Measurements from ENCODE around the gene RAD1.
A peak's percentile ranks its signal among the peaks of the same experiment; 100 is the strongest.

Gene RAD1

GRCh38 chr5:34916518-34916917 lies 1.2 kb upstream of the RAD1 start:
- no peak for DNase-seq (ENCODE audit: low read depth in 2 of 2)

DNA sequence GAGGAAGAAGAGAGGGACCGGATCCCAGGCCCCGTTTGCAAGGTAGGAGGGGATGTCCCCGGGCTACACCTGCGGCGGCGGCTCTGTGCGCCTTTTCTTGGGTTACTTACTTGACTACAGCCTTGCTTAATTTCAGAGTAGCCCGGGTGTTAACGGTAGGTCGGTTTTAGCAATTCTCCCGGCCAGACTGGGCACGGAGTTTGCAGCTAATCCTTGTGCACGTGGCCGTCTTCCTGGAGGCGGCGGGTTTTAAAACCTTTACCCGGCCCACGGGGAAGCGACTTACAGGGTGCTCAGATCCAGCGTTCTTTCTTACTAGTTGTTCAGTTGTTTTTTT lies 520 bp upstream of the RAD1 start:
- no peak for DNase-seq (ENCODE audit: low read depth in 2 of 2)

DNA sequence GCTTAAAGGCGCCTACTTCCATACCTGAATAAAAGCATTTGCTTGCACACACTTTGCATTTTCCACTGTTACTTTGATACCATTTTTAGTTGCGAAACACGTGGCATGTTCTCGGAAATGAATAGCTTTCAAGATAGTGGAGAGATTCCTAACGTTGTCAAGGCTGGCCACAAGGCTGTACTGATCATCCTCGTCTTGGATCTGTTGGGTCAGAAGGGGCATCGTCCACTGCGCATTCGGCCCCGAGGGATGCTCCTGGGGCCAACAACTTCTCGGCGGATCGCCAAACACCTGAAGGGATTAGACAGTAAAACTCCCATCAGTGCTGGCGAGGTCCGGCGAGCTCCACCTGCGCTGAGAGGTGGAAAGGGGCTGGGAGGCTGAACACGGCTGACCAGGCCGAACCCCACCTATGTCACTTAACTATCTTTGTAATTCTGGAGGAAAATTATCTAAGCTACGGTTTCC lies 599 bp downstream of the RAD1 start:
- DNase-seq (ENCODE audit: low read depth in 2 of 2) = no peak

DNA sequence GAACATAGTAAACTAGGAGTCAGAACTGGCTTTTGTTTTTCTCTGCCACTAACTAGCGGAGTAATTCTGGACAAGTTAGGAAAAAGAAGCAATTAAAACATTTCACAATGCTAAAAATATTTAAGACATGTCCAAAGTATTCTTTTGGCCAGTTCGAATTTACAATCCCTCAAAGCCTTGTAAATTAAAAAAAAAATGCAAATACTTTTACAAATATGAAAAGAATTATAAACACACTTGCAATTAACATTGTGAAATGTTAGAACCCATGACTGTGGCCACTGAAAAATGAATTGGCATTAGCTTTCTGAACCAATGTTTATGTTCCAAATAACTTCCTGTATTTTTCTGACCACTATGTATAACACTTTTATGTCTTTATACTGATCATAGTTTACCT lies 2.2 kb downstream of the RAD1 start:
- DNase-seq (ENCODE audit: low read depth in 2 of 2) = peak; percentile 21 to 28

DNA sequence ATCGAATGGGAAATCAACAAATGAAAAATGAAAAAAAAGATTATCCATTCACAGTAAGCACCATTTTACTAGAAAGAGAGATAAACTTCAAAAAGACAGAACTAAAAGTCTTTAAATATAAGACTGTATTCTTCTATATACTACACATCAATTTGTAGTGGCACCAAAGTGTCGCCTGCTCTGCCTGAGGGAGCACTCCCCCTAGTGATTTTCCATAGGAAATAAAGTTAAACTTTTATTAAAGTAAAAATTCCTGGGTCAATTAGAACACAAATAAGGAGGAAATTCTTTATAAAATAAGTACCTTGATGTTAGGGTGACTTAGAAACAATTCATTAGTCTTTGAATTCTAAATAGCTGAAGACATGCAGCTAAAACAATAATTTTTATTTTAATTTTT lies 9.7 kb downstream of the RAD1 start:
- DNase-seq (ENCODE audit: low read depth in 2 of 2) = no peak

DNA sequence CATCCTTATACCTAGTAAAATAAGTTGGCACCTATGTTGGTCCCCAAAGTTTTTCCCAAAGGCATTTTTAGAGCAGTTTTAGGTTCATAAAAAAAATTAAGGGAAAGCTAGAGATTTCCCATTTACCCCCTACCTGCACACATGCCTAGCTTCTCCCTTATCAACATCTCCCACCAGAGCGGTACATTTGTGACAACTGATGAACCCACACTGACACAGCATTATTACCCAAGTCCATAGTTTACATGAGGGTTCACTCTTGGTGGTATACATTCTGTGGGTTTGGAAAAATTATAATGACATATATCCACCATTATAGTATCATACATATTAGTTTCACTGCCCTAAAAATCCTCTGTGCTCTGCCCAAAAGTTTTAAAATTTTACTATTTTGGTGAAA lies 12.0 kb downstream of the RAD1 start:
- DNase-seq (ENCODE audit: low read depth in 2 of 2) = no peak

GRCh38 chr5:34900652-34901051 lies 14.7 kb downstream of the RAD1 start:
- DNase-seq (ENCODE audit: low read depth in 2 of 2) = no peak

- no peak for DNase-seq (ENCODE audit: low read depth in 2 of 2)
Observed at GRCh38 chr5:34899066-34899465, 16.2 kb downstream of the RAD1 start.

- peak; percentile 24 to 36 for DNase-seq (ENCODE audit: low read depth in 2 of 2)
Observed at GRCh38 chr5:34898258-34898895, 16.9 kb downstream of the RAD1 start.

DNA sequence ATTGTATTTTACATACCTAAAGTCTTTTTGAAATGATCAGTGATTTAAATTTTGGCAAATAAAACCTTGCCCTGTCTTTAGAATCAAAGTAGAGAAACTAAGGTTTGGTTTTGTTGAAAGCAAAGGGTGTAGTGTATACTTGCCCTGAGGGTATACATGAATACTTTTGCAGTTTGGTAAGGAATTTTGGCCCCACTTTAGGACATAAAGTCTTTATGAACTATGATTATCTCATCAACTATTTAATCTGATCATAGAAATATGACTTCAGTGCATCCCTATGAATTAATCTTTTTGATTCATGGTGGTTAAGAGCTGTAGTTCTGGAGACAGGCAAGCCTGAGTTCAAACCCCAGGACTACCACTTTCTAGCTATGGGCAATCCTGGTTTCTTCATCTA lies 17.7 kb downstream of the RAD1 start:
- no peak for DNase-seq (ENCODE audit: low read depth in 2 of 2)

DNA sequence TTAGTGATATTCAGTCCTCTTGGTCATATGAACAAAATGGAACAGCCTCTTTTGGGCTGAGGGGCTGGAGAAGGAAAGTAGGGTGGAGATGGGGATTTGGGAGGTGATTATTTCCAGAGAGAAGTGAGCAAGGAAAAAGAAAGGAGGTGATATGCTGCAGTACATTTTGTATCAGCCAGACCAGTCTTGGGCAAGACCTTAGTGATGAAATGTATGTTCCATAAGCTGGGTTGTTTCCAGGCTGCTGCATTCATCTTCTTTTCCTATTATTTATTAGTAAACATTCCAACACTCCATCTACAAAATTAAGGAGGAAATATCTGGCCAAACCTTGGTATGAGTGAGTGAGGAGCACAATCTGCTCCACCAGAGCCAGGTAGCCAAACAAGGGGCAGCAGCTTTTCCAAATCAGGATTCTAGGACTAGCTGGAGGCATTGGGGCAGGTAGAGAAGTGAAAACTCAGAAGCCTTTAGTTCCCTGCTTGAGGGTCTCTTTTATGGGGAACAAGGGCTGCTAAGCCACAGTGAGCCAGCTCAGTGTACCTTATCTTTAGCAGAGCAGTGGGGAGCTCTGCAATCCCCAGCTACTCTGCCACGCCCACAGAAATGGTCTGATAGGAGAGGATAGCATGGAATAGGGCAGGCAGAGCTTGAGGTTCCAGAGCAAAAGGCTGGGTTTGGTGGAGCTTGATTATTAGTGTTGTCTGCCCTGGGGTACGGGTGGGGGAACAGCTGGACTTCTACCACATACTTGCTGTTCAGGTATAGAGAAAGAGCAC lies 19.5 kb downstream of the RAD1 start:
- no peak for DNase-seq (ENCODE audit: low read depth in 2 of 2)

- no peak for DNase-seq (ENCODE audit: low read depth in 2 of 2)
Observed at GRCh38 chr5:34894716-34895115, 20.6 kb downstream of the RAD1 start.

- DNase-seq (ENCODE audit: low read depth in 2 of 2) = no peak
Observed at GRCh38 chr5:34892414-34892813, 22.9 kb downstream of the RAD1 start.

GRCh38 chr5:34891981-34892380 lies 23.3 kb downstream of the RAD1 start:
- DNase-seq (ENCODE audit: low read depth in 2 of 2) = peak; percentile 95 to 96

DNA sequence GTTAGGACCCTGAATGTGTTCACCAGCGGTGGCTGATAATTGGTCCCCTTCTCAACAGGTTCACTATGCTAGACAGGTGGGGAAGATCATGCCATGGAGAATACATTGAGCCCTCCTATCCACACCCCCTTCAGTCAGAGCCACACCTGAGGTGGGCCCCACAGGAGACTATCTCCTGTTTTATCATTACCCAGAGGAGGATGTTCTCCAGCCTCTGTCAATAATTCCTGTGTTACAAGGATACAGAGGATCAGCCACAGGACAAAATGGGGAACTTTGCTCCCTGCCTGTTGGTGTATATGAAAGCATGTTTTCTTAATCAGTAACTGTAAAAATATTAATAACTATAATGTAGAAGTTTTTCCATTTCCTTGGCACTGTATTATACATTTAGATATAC lies 25.9 kb downstream of the RAD1 start:
- no peak for DNase-seq (ENCODE audit: low read depth in 2 of 2)

GRCh38 chr5:34886392-34887119 lies 28.7 kb downstream of the RAD1 start:
- DNase-seq (ENCODE audit: low read depth in 2 of 2) = no peak

GRCh38 chr5:34881246-34881645 lies 34.1 kb downstream of the RAD1 start:
- no peak for DNase-seq (ENCODE audit: low read depth in 2 of 2)

DNA sequence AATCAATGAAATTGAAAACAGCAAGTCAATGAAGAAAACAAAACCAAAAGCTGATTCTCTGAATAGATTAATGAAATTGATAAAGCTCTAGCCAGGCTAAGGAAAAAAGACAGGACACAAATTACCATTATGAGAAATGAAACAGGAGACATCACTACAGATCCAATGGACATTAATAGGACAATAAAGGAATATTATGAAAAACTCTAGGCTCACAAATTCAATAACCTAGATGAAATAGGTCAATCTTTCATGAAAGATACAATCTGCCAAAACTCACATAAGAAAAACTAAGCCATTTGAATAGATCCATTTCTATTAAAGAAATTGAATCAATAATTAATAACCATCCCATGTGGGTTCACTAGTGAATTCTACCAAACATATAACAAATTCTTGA lies 39.0 kb downstream of the RAD1 start:
- DNase-seq (ENCODE audit: low read depth in 2 of 2) = no peak

DNA sequence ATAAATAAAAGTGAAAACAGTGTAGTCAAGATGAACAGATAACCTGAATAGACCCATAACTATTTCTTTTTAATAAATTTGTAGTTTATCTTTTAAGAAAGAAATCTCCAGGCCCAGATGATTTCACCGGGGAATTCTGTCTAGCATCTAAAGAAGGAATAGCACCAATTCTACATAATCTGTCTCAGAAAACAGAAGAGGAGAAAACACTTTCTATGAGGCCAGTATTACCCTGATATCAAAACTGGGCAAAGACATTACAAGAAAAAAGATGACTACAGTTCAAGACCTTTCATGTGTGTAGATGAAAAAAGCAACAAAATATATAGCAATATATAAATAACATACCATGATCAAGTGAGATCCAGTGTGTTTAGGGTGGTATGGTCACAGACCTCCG lies 44.9 kb downstream of the RAD1 start:
- no peak for DNase-seq (ENCODE audit: low read depth in 2 of 2)

- no peak for DNase-seq (ENCODE audit: low read depth in 2 of 2)
Observed at GRCh38 chr5:34869256-34869655, 46.0 kb downstream of the RAD1 start.

GRCh38 chr5:34868791-34869190 lies 46.5 kb downstream of the RAD1 start:
- DNase-seq (ENCODE audit: low read depth in 2 of 2) = no peak

DNA sequence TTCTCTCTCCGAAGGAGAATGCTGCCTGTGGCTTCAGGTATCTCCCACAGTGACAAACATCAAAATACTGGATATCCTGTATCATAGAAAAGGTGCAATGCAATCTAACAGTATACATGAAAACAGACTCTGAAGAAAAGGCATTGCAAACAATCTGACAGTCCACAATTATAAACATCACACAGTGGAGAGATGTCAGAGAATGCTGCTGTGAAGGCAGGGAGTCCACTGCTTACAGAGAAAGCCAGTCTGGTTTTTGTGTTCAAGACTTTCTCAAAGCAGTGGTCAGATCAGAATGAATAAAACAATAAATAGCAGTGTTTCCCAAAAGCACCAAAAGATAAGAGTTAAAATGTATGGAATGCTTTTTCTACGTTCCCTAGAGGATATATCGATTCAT lies 47.6 kb downstream of the RAD1 start:
- no peak for DNase-seq (ENCODE audit: low read depth in 2 of 2)

DNA sequence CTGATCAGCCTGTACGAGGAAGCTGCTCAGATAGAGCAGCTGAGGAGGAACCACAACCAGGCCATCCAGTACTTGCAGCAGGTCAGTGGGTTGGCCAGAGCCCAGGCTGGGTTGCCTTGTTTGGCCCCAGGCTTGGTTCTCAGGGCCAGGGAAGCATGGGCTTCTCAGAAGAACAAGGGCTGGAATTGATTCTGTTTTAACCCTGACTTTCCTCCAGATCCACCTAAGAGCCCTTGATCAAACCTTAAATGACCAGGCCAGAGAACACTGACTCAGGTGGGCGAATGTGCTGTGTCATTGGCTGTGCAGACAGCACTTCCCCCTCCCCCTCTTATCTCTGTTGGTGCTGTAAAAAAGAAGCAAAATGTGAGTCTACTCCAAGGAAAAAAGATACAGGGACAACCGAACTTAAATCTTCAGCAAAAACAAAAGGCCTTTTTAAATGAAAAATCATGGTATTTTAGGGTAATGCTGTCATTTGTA lies 48.3 kb downstream of the RAD1 start:
- no peak for DNase-seq (ENCODE audit: low read depth in 2 of 2)

Data from fibroblast of skin of left biceps (primary cell).